ENCODE measurements around the gene PPARD. TPM values are rescaled to one million over a fixed set of nuclear protein-coding genes. Genes with fewer than 3 reads are reported as not detected.

The PPARD gene
- polyA plus RNA-seq, 3 donors: 5.9 to 22.9 (median 14.3) TPM

GRCh38 chr6:35343092-35343834 lies 905 bp downstream of the PPARD start:
- no peak overlapping the region for H3K27ac ChIP-seq (ENCODE audit: low read depth, low read length)
- 6 to 16% (median 8%) methylated on average over 13 of the region's 13 CpGs for WGBS, 3 donors

- WGBS, 3 donors: 60 to 71% (median 64%) methylated on average over 6 of the region's 6 CpGs
- no peak overlapping the region for H3K27ac ChIP-seq (ENCODE audit: low read depth, low read length)
Observed at GRCh38 chr6:35343835-35344550, 1.6 kb downstream of the PPARD start.

GRCh38 chr6:35351422-35351821 lies 9.1 kb downstream of the PPARD start:
- 95 to 96% (median 95%) methylated on average over 4 of the region's 4 CpGs for WGBS, 3 donors
- H3K27ac ChIP-seq (ENCODE audit: low read depth, low read length): no peak overlapping the region

GRCh38 chr6:35352735-35353134 lies 10.4 kb downstream of the PPARD start:
- 94 to 97% (median 95%) methylated on average over 2 of the region's 2 CpGs for WGBS, 3 donors
- no peak overlapping the region for H3K27ac ChIP-seq (ENCODE audit: low read depth, low read length)

- no peak overlapping the region for H3K27ac ChIP-seq (ENCODE audit: low read depth, low read length)
- 96% methylated on average over 13 of the region's 13 CpGs for WGBS, 3 donors
Observed at GRCh38 chr6:35354361-35355135, 12.2 kb downstream of the PPARD start.

GRCh38 chr6:35356391-35356790 lies 14.0 kb downstream of the PPARD start:
- WGBS, 3 donors: 95 to 100% (median 96%) methylated on average over 1 of the region's 1 CpG
- H3K27ac ChIP-seq (ENCODE audit: low read depth, low read length): no peak overlapping the region

GRCh38 chr6:35357677-35358076 lies 15.3 kb downstream of the PPARD start:
- no peak overlapping the region for H3K27ac ChIP-seq (ENCODE audit: low read depth, low read length)
- WGBS, 3 donors: 60 to 86% (median 82%) methylated on average over 4 of the region's 4 CpGs

- H3K27ac ChIP-seq (ENCODE audit: low read depth, low read length): no peak overlapping the region
- WGBS, 3 donors: 59 to 81% (median 62%) methylated on average over 3 of the region's 3 CpGs
Observed at GRCh38 chr6:35358086-35358485, 15.7 kb downstream of the PPARD start.

- 95 to 98% (median 96%) methylated on average over 5 of the region's 5 CpGs for WGBS, 3 donors
- no peak overlapping the region for H3K27ac ChIP-seq (ENCODE audit: low read depth, low read length)
Observed at GRCh38 chr6:35359346-35359743, 17.0 kb downstream of the PPARD start.

- WGBS, 3 donors: 39 to 50% (median 40%) methylated on average over 2 of the region's 2 CpGs
- no peak overlapping the region for H3K27ac ChIP-seq (ENCODE audit: low read depth, low read length)
Observed at GRCh38 chr6:35359744-35360348, 17.5 kb downstream of the PPARD start.

GRCh38 chr6:35360349-35361138 lies 18.2 kb downstream of the PPARD start:
- H3K27ac ChIP-seq (ENCODE audit: low read depth, low read length): no peak overlapping the region
- 60 to 70% (median 70%) methylated on average over 8 of the region's 8 CpGs for WGBS, 3 donors

GRCh38 chr6:35362200-35362599 lies 19.8 kb downstream of the PPARD start:
- no peak overlapping the region for H3K27ac ChIP-seq (ENCODE audit: low read depth, low read length)
- WGBS, 3 donors: 96 to 98% (median 97%) methylated on average over 2 of the region's 2 CpGs

- H3K27ac ChIP-seq (ENCODE audit: low read depth, low read length): no peak overlapping the region
- 81 to 89% (median 82%) methylated on average over 10 of the region's 10 CpGs for WGBS, 3 donors
Observed at GRCh38 chr6:35363293-35363750, 21.0 kb downstream of the PPARD start.

- no peak overlapping the region for H3K27ac ChIP-seq (ENCODE audit: low read depth, low read length)
- 96 to 99% (median 96%) methylated on average over 6 of the region's 6 CpGs for WGBS, 3 donors
Observed at GRCh38 chr6:35365594-35366203, 23.3 kb downstream of the PPARD start.

GRCh38 chr6:35366204-35366596 lies 23.8 kb downstream of the PPARD start:
- no peak overlapping the region for H3K27ac ChIP-seq (ENCODE audit: low read depth, low read length)

- WGBS, 3 donors: 89 to 90% (median 89%) methylated on average over 5 of the region's 5 CpGs
- H3K27ac ChIP-seq (ENCODE audit: low read depth, low read length): no peak overlapping the region
Observed at GRCh38 chr6:35367646-35368037, 25.3 kb downstream of the PPARD start.

GRCh38 chr6:35368038-35368887 lies 25.9 kb downstream of the PPARD start:
- WGBS, 3 donors: 89 to 95% (median 90%) methylated on average over 2 of the region's 2 CpGs
- no peak overlapping the region for H3K27ac ChIP-seq (ENCODE audit: low read depth, low read length)

Data from adipose tissue (tissue), 3 donors.